Measurements from ENCODE around the gene LCAT.

- TF ChIP-seq FOXK2 (IDR thresholded peaks at IDR 0.05), result no peak
- TF ChIP-seq SP1 (IDR thresholded peaks at IDR 0.05), result no peak
- TF ChIP-seq FOXM1 (IDR thresholded peaks at IDR 0.05; ENCODE audit: borderline replicate concordance), result no peak
- TF ChIP-seq CTBP1 (IDR thresholded peaks at IDR 0.05; ENCODE audit: borderline replicate concordance), result no peak
- no peak for TF ChIP-seq HDGF (IDR thresholded peaks at IDR 0.05; ENCODE audit: borderline replicate concordance)
- no peak for TF ChIP-seq FOXA1 (IDR thresholded peaks at IDR 0.05)
Observed at GRCh38 chr16:67942510-67943255, 1.2 kb downstream of the LCAT start.
